WI38 (cell line): ENCODE data around the gene CXCR6.

Source experiments
- H3K4me3 ChIP-seq: 2 replicates; pipeline ENCODE4 v1.5.1; 2011; ENCODE audit warnings: low read depth, mild to moderate bottlenecking, control low read depth, low read length
- CTCF ChIP-seq: IDR thresholded peaks from 2 replicates; pipeline ENCODE4 v1.5.1; 2012; ENCODE audit warnings: low read depth, mild to moderate bottlenecking, control low read depth, low read length

The CXCR6 gene

GRCh38 chr3:45948881-45949280 is 5.6 kb downstream of the CXCR6 start:
- H3K4me3 ChIP-seq, result no peak overlapping the region
- no peak for TF ChIP-seq CTCF

- no peak overlapping the region for H3K4me3 ChIP-seq
- TF ChIP-seq CTCF, result no peak
Observed at GRCh38 chr3:45949432-45949831, 6.2 kb downstream of the CXCR6 start.

GRCh38 chr3:45950131-45950530 is 6.9 kb downstream of the CXCR6 start:
- TF ChIP-seq CTCF, result no peak
- H3K4me3 ChIP-seq, result no peak overlapping the region

- no peak for TF ChIP-seq CTCF
- no peak overlapping the region for H3K4me3 ChIP-seq
Observed at GRCh38 chr3:45950686-45951600, 7.7 kb downstream of the CXCR6 start.

- TF ChIP-seq CTCF, result no peak
- no peak overlapping the region for H3K4me3 ChIP-seq
Observed at GRCh38 chr3:45951946-45952345, 8.7 kb downstream of the CXCR6 start.

GRCh38 chr3:45952456-45952855 is 9.2 kb downstream of the CXCR6 start:
- no peak for TF ChIP-seq CTCF
- H3K4me3 ChIP-seq, result no peak overlapping the region

- no peak overlapping the region for H3K4me3 ChIP-seq
- no peak for TF ChIP-seq CTCF
Observed at GRCh38 chr3:45953536-45953935, 10.3 kb downstream of the CXCR6 start.
